GM18507 (cell line): ENCODE data around the gene TFF2.

Source experiments
- DNase-seq: peaks from one replicate; pipeline ENCODE4 v3.0.0; 2011; ENCODE audit warnings: low read depth; ENCODE audit not compliant: insufficient read length; ENCODE audit errors: extremely low spot score
- FAIRE-seq: peaks from 2 replicates; lab custom pipeline; 2011; peaks lifted over from hg19 to GRCh38; lab: Jason Lieb, UNC

Gene TFF2

GRCh38 chr21:42310411-42311001 lies 40.3 kb downstream of the TFF2 start:
- DNase-seq, result no peak
- FAIRE-seq, result no peak

DNA sequence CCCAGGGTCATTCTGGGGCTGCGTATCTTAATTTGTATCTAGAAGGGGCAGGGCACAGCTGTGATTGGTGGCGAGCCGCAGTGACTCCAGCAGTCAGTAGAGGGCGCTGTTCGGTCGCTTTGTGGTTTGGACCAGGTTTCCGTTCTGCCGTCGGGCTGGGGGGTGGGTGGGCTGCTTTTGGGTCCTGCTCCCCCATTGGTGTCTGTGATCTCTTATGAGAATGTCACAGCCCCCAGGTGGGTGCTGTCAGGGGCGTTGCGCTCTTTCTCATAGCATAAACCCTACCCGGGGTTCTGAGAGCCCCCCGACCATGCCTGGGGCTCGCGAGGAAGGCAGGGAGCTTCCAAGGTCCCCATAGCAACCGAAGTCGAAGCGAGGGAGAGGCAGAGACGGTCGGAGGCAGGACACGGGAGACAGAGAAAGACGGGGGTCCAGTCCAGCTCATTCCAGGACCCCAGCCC lies 41.0 kb downstream of the TFF2 start:
- DNase-seq, result peak; percentile 38
- FAIRE-seq, result peak; percentile 35

DNA sequence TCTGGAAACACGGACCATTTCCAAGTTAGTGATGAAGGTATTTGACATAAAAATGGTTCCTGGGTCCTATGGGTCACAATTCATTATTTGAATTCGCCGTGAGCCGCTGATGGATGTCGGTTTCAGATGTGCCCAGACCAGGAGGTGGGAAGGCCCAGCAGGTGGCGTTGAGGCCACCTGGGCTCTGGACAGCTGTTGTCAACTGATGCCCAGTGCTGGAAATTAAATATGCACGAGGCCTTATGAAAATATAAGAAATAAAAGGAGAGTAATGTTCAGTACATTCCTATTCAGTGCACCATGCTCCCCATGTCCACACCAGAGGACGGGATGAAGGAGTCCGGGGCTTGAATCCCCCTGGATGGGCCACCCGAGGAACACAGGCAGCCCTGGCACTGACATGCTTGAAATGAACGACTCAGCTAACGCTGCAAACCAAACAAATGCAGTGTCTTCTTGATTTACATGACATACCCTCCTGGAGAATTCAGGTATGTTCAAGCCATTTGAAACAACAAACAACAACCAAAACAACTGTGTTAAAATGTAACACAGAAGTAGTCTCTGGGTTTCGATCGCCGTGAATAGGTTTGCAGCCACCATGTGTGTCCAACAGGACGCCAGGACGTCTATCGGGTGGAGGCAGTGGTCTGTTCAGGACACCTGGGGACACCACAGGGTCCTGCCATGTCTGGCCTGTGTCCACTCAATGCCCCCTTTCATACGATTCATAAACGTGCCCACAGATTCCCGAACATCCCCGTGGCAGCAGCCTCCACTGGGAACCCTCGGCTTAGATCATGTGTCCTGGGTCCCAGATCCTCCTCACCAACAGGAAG lies 41.7 kb downstream of the TFF2 start:
- FAIRE-seq (no peak), DNase-seq (no peak)

GRCh38 chr21:42308161-42308913 lies 42.5 kb downstream of the TFF2 start:
- no peak for DNase-seq
- no peak for FAIRE-seq

- FAIRE-seq (no peak), DNase-seq (no peak)
Measured at GRCh38 chr21:42307106-42307505, 43.7 kb downstream of the TFF2 start.

DNA sequence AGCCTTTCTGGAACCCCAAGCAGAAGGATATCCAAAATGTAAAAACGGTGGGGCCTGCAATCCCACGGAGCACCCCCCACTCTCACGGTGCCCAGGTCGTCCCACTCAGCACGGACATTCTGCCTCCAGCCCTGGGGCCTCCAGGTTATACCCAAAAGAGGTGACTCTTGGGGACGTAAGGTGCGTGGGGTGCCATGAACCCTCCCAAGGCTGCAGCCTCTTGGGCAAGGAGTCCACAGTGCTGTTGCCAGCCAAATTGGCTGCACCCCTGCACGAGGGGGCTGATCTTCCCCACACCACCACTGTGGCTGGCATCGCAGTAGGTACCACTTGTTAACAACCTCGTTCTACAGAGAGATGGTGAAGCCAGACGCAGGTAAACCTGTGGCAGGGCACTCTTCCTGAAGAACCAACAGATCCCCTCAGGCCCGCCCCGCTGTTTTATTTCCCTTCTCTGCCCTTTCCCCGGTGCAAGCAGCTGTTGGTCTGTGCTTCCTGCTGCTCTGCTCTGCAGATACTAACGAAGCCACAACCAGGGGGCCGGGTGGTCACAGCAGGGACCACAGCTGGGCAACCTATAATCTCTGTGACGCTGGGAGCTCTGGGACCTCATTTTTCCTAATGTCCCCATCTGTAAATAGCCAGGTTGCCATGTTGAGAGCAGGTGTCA lies 44.3 kb downstream of the TFF2 start:
- FAIRE-seq (no peak), DNase-seq (no peak)

DNA sequence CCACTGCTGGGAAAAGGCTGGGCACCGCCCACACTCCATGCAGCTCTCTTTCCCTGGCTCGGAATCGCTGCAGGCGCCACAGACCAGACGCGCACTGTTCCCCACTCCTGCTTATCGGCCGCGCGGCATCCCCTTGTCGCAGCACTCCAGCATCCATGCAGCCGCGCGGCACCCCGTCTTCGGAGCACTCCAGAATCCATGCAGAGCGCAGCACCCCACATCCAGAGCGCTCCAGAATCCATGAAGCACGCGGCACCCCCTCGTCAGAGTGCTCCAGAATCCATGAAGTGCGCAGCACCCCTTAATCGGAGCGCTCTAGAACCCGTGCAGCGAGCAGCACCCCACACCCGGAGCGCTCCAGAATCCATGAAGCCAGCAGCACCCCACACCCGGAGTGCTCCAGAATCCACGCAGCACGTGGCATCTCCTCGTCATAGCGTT lies 45.1 kb downstream of the TFF2 start:
- DNase-seq (no peak), FAIRE-seq (no peak)

- DNase-seq, result no peak
- FAIRE-seq, result no peak
Measured at GRCh38 chr21:42304556-42305454, 46.0 kb downstream of the TFF2 start.

DNA sequence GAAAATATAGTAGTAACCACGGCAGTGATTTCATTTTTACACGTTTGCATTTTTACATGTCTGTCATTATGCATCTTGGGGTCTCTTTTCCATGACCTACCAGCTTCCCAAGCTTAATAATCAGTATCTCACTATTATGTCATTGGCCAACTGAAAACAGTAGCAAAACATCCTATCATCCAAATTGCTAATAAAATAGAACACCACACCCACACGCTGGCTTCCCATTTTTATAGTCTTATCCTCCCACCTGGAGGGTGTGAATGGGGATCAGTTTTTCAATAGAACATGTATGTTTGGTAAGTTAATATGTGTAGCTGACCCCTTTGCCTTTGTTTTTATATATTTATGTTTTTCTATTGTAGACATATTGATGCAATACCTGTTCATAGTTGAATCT lies 47.4 kb downstream of the TFF2 start:
- no peak for DNase-seq
- FAIRE-seq, result no peak

GRCh38 chr21:42302794-42303193 lies 48.0 kb downstream of the TFF2 start:
- DNase-seq, result no peak
- no peak for FAIRE-seq

DNA sequence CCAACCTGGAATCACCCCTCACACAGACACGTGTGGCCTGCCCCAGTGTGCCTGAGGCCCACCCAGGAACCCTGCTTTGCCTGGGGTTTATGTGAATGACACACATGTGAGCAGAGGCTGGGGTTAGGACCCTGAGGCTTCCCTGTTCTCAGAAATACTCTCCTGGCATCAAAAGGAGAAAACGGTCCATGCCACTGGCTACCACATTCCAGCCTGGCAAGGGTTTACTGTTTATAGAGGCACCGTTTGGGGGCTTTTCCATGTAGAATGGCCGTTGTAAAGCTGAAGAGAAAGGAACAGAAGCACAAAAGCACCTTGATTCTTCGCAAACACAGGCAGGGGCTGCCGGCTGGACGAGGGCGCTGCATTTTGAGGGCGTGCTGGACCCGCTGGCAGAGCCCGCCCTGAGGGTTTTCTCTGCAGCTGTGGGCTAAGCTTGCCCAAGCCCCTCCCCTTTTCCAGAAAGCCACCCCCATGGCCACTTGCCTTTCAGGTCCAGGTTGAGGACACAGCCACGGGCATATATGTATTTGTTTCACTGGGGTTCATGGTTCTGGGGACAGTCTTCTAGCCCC lies 48.6 kb downstream of the TFF2 start:
- no peak for DNase-seq
- no peak for FAIRE-seq

- no peak for FAIRE-seq
- DNase-seq, result no peak
Measured at GRCh38 chr21:42301371-42302075, 49.3 kb downstream of the TFF2 start.

DNA sequence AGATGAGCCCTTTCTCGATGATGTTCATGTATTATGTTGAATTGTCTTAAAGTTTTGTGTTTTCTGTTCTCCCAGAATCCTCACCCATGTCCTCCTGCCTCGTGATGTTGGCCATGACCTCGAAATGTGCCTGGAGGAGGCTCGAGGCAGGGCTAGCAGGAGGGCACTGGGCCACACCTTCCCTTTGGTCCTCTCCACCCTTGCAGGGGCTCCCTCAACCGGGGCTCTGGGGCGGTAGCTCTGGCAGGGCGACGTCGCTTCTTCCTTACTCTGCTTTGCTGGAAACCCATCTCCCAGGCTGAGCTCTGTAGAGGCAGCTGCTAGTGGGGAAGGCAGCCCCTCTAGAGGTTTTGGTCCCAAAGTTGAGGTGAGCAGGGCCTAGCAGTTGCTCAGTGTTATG lies 49.8 kb downstream of the TFF2 start:
- DNase-seq, result no peak
- FAIRE-seq, result no peak

GRCh38 chr21:42300045-42300583 lies 50.7 kb downstream of the TFF2 start:
- DNase-seq, result no peak
- FAIRE-seq, result no peak

DNA sequence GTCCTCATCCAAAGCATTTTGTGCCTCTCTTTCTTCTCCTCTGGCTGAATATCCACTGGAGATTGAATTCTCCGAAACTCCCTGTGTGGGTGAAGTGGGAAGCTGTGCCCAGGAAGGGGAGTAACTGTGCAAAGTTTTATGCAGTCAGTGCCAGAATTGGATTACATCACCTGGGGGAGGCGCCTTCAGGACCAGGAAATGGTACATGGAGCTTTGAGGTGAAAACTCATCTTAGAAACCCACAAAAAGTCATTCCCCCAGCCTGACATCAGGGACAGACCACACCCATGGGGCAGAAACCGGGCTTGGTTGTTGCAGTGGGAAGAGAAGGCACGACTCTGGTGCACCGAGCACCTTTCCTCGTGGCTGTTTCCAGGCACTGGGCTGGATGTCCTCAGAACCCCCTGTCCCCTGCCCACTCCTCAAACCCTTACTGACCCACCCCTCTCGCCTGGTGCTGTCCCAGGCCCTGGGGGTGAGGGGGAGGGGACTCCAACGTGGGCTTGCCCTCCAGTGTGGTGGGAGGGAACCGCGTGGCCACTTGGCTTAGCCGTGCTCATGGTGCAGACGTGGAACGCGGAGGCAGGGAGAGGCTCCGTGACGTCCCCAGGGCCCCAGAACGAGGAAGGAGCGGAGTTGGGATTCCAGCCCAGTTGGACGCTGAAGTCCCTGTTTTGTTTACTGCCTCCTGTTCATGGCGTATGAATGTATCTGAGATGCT lies 51.3 kb downstream of the TFF2 start:
- no peak for FAIRE-seq
- DNase-seq, result no peak

DNA sequence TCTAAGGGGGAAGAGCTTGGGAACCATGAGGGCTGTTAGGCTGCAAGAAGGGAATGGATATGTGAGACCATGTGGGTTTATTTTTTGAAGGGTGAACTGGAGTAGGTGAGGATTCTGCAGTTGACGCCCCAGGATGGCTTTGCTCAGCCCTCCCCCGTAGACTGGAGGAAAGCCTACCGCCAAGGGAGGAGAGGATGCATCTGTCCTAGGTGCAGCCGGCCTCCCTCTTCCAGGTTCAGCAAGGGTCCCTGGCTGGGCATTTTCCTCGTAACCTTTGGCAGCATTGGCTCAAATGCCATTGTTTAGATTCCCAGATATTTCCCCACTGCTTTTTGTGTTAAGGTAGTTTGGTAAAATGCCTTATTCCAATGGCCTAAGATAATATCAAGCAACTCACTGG lies 52.1 kb downstream of the TFF2 start:
- no peak for FAIRE-seq

DNA sequence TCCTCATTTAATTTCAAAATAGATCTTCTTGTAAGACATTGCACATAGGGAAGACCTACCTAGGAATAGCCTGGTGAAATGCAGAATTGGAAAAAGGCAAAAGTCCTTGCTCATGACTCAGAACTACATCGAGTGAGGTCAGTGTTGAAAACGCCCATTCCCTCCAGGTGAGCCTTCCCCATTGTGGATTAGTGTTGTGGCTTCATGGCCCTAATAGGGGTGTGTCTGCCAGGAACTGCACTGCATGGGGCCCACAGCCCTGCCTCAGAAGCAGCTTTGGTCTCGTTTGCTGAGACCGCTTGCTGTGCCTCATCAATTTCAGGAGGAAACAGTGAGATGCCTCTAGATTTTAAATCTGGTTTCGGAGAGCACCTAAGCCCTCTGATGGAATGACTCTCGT lies 52.6 kb downstream of the TFF2 start:
- FAIRE-seq (no peak), DNase-seq (no peak)

More for the DNA sequence above, 52.1 kb downstream of the TFF2 start:
- DNase-seq, result no peak
